IPS-11a (cell line): Measurements from ENCODE around the gene MYCBPAP.

Source experiments
- H3K4me3 ChIP-seq: one replicate; pipeline ENCODE4 v1.5.1; 2013; ENCODE audit warnings: low read depth, low read length, control low read depth

MYCBPAP gene

GRCh38 chr17:50536683-50537646, 28.7 kb downstream of the MYCBPAP start:
- no peak overlapping the region for H3K4me3 ChIP-seq

GRCh38 chr17:50537721-50538548, 29.7 kb downstream of the MYCBPAP start:
- H3K4me3 ChIP-seq = no peak overlapping the region

- H3K4me3 ChIP-seq = no peak overlapping the region
Observed at GRCh38 chr17:50538549-50539410, 30.5 kb downstream of the MYCBPAP start.

- H3K4me3 ChIP-seq = no peak overlapping the region
Observed at GRCh38 chr17:50539762-50540559, 31.7 kb downstream of the MYCBPAP start.

GRCh38 chr17:50540560-50541401, 32.5 kb downstream of the MYCBPAP start:
- H3K4me3 ChIP-seq = no peak overlapping the region

GRCh38 chr17:50541402-50541715, 33.1 kb downstream of the MYCBPAP start:
- no peak overlapping the region for H3K4me3 ChIP-seq

GRCh38 chr17:50541716-50542688, 33.8 kb downstream of the MYCBPAP start:
- peak overlapping the region; percentile 49 for H3K4me3 ChIP-seq

GRCh38 chr17:50542795-50543774, 34.8 kb downstream of the MYCBPAP start:
- H3K4me3 ChIP-seq = peak overlapping the region; percentile 33

GRCh38 chr17:50544516-50544915, 36.3 kb downstream of the MYCBPAP start:
- no peak overlapping the region for H3K4me3 ChIP-seq

GRCh38 chr17:50545311-50545710, 37.1 kb downstream of the MYCBPAP start:
- no peak overlapping the region for H3K4me3 ChIP-seq

GRCh38 chr17:50546701-50547034, 38.4 kb downstream of the MYCBPAP start:
- H3K4me3 ChIP-seq = no peak overlapping the region

GRCh38 chr17:50547035-50547735, 38.9 kb downstream of the MYCBPAP start, which contains the start of gene SPATA20:
Gene SPATA20 (plus strand): TSS chr17:50547174. CDS start chr17:50547209, 35 bp downstream.
- H3K4me3 ChIP-seq = peak within 1 kb of the TSS; percentile 41

GRCh38 chr17:50547736-50548083, 39.5 kb downstream of the MYCBPAP start:
- no peak overlapping the region for H3K4me3 ChIP-seq

GRCh38 chr17:50548831-50549230, 40.6 kb downstream of the MYCBPAP start:
- no peak overlapping the region for H3K4me3 ChIP-seq

- no peak overlapping the region for H3K4me3 ChIP-seq
Observed at GRCh38 chr17:50549256-50549941, 41.2 kb downstream of the MYCBPAP start.

- no peak overlapping the region for H3K4me3 ChIP-seq
Observed at GRCh38 chr17:50549969-50550368, 41.7 kb downstream of the MYCBPAP start.
